Right lung (tissue), 5 donors: ENCODE measurements around the gene GABBR2. TPM values are rescaled to one million over a fixed set of nuclear protein-coding genes. Genes with fewer than 3 reads are reported as not detected.

Experiments used
- DNase-seq, 2 donors: peaks; one replicate each; pipeline ENCODE4 v3.0.0-alpha.2; 2013
- polyA plus RNA-seq, 5 donors: library from polyadenylated mRNA; unstranded; fragments of 120-200 nt; gene quantifications; one replicate each; pipeline versions ENCODE4 v1.2.1 to v1.2.3, GENCODE V29; 2013; ENCODE audit warnings: inconsistent platforms in 1 of 5, low replicate concordance in 1 of 5; ENCODE audit not compliant: insufficient read length in 5 of 5, insufficient read depth in 1 of 5

The GABBR2 gene
- polyA plus RNA-seq, 5 donors: 0.48 to 1.4 (median 0.99) TPM

- no peak for DNase-seq
These were observed 306.5 kb downstream of the GABBR2 start for GRCh38 chr9:98402019-98402840.

- peak; percentile 10 to 14 for DNase-seq
These were observed 307.4 kb downstream of the GABBR2 start for GRCh38 chr9:98401140-98402018.

GRCh38 chr9:98399950-98400683 is 308.6 kb downstream of the GABBR2 start:
- no peak for DNase-seq

- no peak for DNase-seq
These were observed 312.1 kb downstream of the GABBR2 start for GRCh38 chr9:98396656-98397055.

DNA sequence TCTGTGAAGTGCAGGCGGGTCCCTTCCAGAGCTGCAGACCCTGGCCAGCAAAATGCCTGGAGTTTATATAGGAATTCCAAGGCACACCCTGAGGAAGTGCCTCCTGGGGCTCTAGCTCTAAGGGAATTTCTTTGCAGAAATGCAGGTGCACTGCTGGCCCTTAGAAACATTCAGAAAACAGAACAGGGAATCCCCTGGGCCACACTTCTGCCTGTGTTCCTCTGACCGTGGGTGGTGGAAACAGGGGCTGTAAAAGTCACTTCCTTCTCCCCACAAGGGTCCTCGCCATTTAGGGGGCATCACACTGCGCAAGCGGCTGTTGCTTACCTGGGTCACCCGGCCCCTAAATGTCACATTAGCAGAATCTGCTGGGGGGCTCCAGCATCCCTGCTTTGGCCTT is 312.5 kb downstream of the GABBR2 start:
- DNase-seq: no peak

DNA sequence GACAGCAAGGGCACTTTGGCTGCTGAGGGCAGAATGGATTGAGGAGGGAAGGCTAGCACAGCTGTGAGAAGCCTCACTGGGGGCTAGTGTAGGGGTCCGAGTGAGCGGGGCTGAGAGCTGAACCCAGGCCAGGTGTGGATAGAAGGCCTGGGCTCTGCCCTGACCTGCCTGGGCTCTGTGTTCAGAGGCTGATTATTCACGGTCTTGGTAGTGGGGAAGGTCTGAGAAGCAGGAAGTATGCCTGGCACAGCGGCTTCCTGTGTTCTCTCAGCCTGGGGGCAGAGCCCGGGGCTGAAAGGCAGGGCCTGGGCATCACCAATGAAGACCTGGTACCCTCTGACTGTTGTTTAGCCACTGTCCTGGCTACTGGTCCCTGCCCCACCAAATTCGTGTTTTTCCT is 316.9 kb downstream of the GABBR2 start:
- DNase-seq: no peak

GRCh38 chr9:98391406-98391805 is 317.3 kb downstream of the GABBR2 start:
- no peak for DNase-seq

DNA sequence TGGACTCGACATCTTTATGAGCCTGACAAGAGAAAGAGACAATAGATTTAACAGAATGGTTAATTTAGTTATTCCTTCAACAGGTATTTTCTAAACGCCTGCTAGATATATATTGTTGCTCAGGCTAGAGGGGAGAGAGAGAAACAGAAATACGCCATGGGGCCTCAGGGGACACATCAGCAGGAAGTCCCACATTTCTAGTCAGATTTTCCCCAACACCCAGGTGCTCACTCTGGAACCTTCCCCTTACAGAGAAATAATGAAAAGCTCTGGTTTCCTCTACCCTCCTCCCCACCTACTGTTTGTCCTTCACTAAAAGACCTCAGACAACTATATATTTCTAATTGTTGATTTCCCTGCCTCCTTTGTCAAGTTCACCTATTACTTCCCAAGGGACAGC is 323.0 kb downstream of the GABBR2 start:
- DNase-seq: no peak

- DNase-seq: no peak
These were observed 325.0 kb downstream of the GABBR2 start for GRCh38 chr9:98383758-98384157.

DNA sequence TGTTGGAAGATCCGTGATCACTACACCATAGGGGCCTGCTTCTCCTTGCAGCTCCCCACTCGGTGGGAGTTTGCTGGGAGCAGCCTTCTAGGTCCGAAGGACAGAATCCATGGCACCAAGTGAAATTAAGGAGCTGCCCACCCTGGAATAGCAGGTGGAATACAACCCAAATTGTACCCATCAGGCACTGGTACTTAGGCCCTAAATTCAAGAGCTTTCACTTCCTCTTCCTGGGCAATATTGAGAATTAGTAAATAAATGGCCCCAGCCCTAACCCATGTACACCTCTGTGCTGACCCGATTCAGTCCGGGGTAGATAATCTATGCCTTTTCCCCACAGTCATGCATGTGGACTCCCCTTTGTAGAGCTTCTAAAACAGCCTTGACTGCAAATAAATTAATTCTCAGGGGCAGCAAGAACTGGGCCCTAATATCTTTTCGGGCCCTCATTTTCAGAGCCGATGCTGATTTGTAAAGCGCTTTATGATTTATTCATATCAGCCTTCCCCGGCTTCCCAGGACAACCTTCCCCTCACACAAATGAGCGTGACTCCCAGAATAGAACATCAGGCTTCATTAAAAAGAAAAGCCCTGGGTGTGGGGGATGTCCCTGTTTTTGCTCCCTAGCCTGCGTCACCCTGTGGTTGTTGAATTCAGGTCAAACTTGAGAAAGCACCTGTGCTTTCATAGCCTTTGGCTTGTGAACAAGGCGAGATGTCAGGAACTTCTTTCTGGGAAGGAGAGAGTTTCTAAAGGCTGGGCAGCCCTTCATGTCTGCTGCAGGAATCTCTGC is 327.2 kb downstream of the GABBR2 start:
- no peak for DNase-seq

GRCh38 chr9:98380065-98380681 is 328.6 kb downstream of the GABBR2 start:
- peak in 1 of 2 donors; percentile 5 for DNase-seq

GRCh38 chr9:98379572-98379971 is 329.2 kb downstream of the GABBR2 start:
- DNase-seq: no peak

- DNase-seq: no peak
These were observed 329.9 kb downstream of the GABBR2 start for GRCh38 chr9:98378794-98379193.

GRCh38 chr9:98378206-98378780 is 330.4 kb downstream of the GABBR2 start:
- DNase-seq: no peak

- DNase-seq: no peak
These were observed 333.5 kb downstream of the GABBR2 start for GRCh38 chr9:98375138-98375726.

DNA sequence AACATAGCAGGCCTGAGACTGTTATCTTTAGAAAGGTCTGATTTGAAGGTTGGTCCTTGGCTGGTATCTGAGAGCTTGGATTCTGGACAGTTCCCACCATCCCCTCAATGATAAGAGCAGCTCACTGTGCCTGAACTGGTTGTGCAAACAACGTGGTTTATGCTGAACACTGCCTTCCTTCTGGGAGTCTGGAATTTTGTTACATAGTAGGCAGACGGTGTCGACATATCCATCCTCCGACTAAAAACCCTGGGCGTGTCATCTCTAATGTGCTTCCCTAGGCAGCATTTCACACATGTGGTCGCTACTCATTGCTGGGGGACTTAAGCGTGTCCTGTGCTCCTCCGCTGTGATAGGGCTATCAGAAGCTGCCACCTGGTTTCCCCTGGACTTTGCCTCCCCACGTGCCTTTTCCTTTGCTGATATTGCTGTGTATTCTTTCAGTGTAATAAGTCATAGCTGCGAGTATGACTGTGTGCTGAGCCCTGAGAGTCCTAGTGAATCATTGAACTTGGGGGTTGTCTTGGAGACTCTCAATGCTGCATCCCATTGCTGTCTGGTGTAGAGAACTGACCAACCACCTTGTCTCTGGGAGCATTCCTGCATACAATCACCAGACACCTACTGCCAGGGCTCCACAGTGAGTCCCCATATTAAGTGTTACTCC is 334.2 kb downstream of the GABBR2 start:
- no peak for DNase-seq

DNA sequence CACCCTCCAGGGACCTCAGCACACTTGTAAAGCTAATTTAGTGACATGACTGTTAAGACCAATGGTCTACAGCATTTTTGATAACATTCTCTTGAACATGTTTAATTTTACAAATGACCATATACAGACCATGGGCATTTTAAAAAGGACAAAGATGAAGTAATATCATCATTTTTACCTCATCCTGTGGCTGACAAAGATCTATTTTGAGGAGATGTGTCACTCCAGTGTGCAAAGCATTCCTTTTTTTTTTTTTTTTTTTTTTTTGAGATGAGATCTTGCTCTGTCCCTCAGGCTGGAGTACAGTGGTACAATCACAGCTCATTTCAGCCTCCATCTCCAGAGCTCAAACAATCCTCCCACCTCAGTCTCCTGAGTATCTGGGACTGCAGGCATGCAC is 335.1 kb downstream of the GABBR2 start:
- DNase-seq: no peak

GRCh38 chr9:98372077-98372836 is 336.5 kb downstream of the GABBR2 start:
- no peak for DNase-seq

DNA sequence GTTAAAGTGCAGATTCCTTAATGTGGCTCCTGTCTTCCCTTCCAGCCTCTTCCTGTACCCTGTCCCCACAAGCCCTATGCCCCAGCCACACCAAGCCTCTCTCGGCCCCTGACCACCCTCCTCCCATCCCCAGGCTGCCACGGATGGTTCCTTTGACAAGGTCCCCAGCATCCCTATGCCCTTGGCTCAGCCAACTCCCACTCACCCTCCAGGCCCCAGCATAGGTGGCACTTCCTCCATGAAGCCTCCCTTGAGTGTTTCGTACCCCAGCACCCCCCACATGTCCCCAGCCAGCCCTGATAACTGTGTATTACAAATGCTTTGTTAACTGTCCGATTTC is 337.8 kb downstream of the GABBR2 start:
- DNase-seq: no peak
